HepG2 (cell line): ENCODE measurements around the gene HOTAIR. TPM values are rescaled to one million over a fixed set of nuclear protein-coding genes. Genes with fewer than 3 reads are reported as not detected.

ENCODE experiments used
- ATAC-seq: fragments of 200-7000 bp; cut with Tn5 transposase; 3 replicates; pipeline ENCODE4 v1.9.1; 2020; ENCODE audit warnings: mild to moderate bottlenecking, moderate library complexity
- BruUV-seq: library from RNA; stranded (reverse); fragments of 400-500 nt; replicated peaks from 2 replicates; lab custom pipeline; 2021; lab: Mats Ljungman, UMichigan
- CTCF ChIA-PET: fragments of 300-600 bp; formaldehyde crosslinking; extraction: SDS; loops from one replicate; lab custom pipeline; 2021; ENCODE audit warnings: low total read pairs, inconsistent platforms, low intra/inter-chr PET ratio; lab: Yijun Ruan, JAX
- POLR2A ChIA-PET: fragments of 350-600 bp; sonication (Branson Sonifier 250); formaldehyde crosslinking; loops from one replicate; lab custom pipeline; 2020; ENCODE audit warnings: antibody characterized with exemption, inconsistent platforms; lab: Yijun Ruan, JAX
- DNase-seq: peaks from one replicate; pipeline ENCODE4 v3.0.0-alpha.2; 2015; ENCODE audit warnings: low spot score
- FAIRE-seq: peaks from 3 replicates; lab custom pipeline; 2011; peaks lifted over from hg19 to GRCh38; lab: Jason Lieb, UNC
- H2AFZ ChIP-seq: one replicate; pipeline ENCODE4 v1.6.1; 2011; ENCODE audit warnings: low read length, inconsistent platforms
- H3K27ac ChIP-seq: fragments of 300-600 bp; 3 replicates; pipeline ENCODE4 v1.8.0; 2011; ENCODE audit warnings: mixed run types, mild to moderate bottlenecking, mixed read lengths, low read length, inconsistent platforms; ENCODE audit not compliant: insufficient read depth; ENCODE audit errors: extremely low read length
- H3K27me3 ChIP-seq, 2 experiments: fragments of 200-600 bp in 1 of 2; 2 replicates in 1 of 2; 3 replicates in 1 of 2; pipeline versions ENCODE4 v1.6.0 to v1.8.0; 2011; ENCODE audit warnings: low read length in 2 of 2, mild to moderate bottlenecking in 2 of 2, moderate library complexity in 2 of 2, inconsistent platforms in 1 of 2; ENCODE audit not compliant: insufficient read depth in 2 of 2, control insufficient read depth in 1 of 2
- H3K36me3 ChIP-seq, 2 experiments: fragments of 200-600 bp in 1 of 2; replicated peaks in 1 of 2; 2 replicates in 1 of 2; 3 replicates in 1 of 2; pipeline versions ENCODE4 v1.5.1 to v1.8.0; 2011; ENCODE audit warnings: low read length in 2 of 2, inconsistent platforms in 1 of 2; ENCODE audit not compliant: insufficient read depth in 2 of 2, control insufficient read depth in 1 of 2
- H3K4me1 ChIP-seq: 2 replicates; pipeline ENCODE4 v1.5.1; 2012; ENCODE audit warnings: low read length, inconsistent platforms; ENCODE audit not compliant: insufficient read depth
- H3K4me2 ChIP-seq: 2 replicates; pipeline ENCODE4 v1.6.0; 2011; ENCODE audit warnings: low read depth, low read length, inconsistent platforms
- H3K4me3 ChIP-seq, 3 experiments: fragments of 200-600 bp in 1 of 3; sonication (generic), shearing (Covaris generic) in 1 of 3; replicated peaks in 1 of 3; 2 replicates each; pipeline ENCODE4 v1.5.1; 2011 to 2016; ENCODE audit warnings: low read length in 3 of 3, inconsistent platforms in 2 of 3, low read depth in 2 of 3, mild to moderate bottlenecking in 2 of 3, control low read depth in 1 of 3, mixed read lengths in 1 of 3; ENCODE audit not compliant: insufficient read depth in 1 of 3
- H3K79me2 ChIP-seq: one replicate; pipeline ENCODE4 v1.6.1; 2011; ENCODE audit warnings: low read length, inconsistent platforms; ENCODE audit not compliant: insufficient read depth
- H3K9ac ChIP-seq: 2 replicates; pipeline ENCODE4 v1.6.0; 2011; ENCODE audit warnings: mild to moderate bottlenecking, low read depth, low read length, inconsistent platforms; ENCODE audit not compliant: insufficient read depth
- H3K9me3 ChIP-seq: 2 replicates; pipeline ENCODE4 v1.5.1; 2012; ENCODE audit warnings: mild to moderate bottlenecking, low read length
- H4K20me1 ChIP-seq: 2 replicates; pipeline ENCODE4 v1.6.0; 2011; ENCODE audit warnings: inconsistent platforms, mild to moderate bottlenecking, low read length, moderate library complexity; ENCODE audit not compliant: insufficient read depth
- ARHGAP35 ChIP-seq: sonication (generic); formaldehyde crosslinking; IDR thresholded peaks from 2 replicates; pipeline ENCODE4 v1.9.0; 2022; ENCODE audit warnings: mild to moderate bottlenecking, inconsistent platforms, moderate library complexity, missing genetic modification reagents, borderline replicate concordance
- ARNT ChIP-seq: fragments of 450-650 bp; IDR thresholded peaks from 2 replicates; pipeline ENCODE4 v1.6.1; 2017
- JUN ChIP-seq: sonication (generic); formaldehyde crosslinking; IDR thresholded peaks from 2 replicates; pipeline ENCODE4 v1.4.0; 2020; ENCODE audit warnings: mild to moderate bottlenecking, missing genetic modification reagents
- KAT7 ChIP-seq: IDR thresholded peaks from 2 replicates; pipeline ENCODE4 v1.6.1; 2018; ENCODE audit warnings: borderline replicate concordance, missing compliant biosample characterization
- MZF1 ChIP-seq: sonication (generic); formaldehyde crosslinking; IDR thresholded peaks from 2 replicates; pipeline ENCODE4 v1.8.1; 2023; ENCODE audit warnings: mild to moderate bottlenecking, missing genetic modification reagents, borderline replicate concordance
- NFRKB ChIP-seq: fragments of 450-650 bp; IDR thresholded peaks from 2 replicates; pipeline ENCODE4 v1.6.1; 2017
- RARA ChIP-seq: IDR thresholded peaks from 2 replicates; pipeline ENCODE4 v1.6.1; 2016; ENCODE audit warnings: missing genetic modification reagents, missing compliant biosample characterization
- RFX3 ChIP-seq: IDR thresholded peaks from 2 replicates; pipeline ENCODE4 v1.6.1; 2016; ENCODE audit warnings: missing biosample characterization, missing genetic modification reagents
- SNAI1 ChIP-seq: sonication (generic); formaldehyde crosslinking; IDR thresholded peaks from 2 replicates; pipeline ENCODE4 v1.5.0; 2020; ENCODE audit warnings: mild to moderate bottlenecking, missing genetic modification reagents, borderline replicate concordance
- SRY ChIP-seq: sonication (generic); formaldehyde crosslinking; IDR thresholded peaks from 2 replicates; pipeline ENCODE4 v1.8.0; 2022; ENCODE audit warnings: mild to moderate bottlenecking, missing genetic modification reagents
- SYNCRIP ChIP-seq: fragments of 200-400 bp; formaldehyde crosslinking; IDR thresholded peaks from 2 replicates; pipeline ENCODE4 v1.6.1; 2018; ENCODE audit warnings: mild to moderate bottlenecking, low read depth, low read length; ENCODE audit not compliant: insufficient read depth
- THRA ChIP-seq: sonication (generic); formaldehyde crosslinking; IDR thresholded peaks from 2 replicates; pipeline ENCODE4 v1.4.0; 2020; ENCODE audit warnings: missing genetic modification reagents, borderline replicate concordance
- ZNF260 ChIP-seq: sonication (generic); formaldehyde crosslinking; IDR thresholded peaks from 2 replicates; pipeline ENCODE4 v1.4.0; 2020; ENCODE audit warnings: missing genetic modification reagents, low read depth, mild to moderate bottlenecking, borderline replicate concordance
- ZNF280B ChIP-seq: sonication (generic); formaldehyde crosslinking; IDR thresholded peaks from 2 replicates; pipeline ENCODE4 v1.5.0; 2020; ENCODE audit warnings: missing genetic modification reagents, mild to moderate bottlenecking, borderline replicate concordance
- ZNF552 ChIP-seq: sonication (generic); formaldehyde crosslinking; IDR thresholded peaks from 2 replicates; pipeline ENCODE4 v1.9.0; 2022; ENCODE audit warnings: missing genetic modification reagents, mild to moderate bottlenecking, borderline replicate concordance
- ZNF781 ChIP-seq: sonication (generic); formaldehyde crosslinking; IDR thresholded peaks from 2 replicates; pipeline ENCODE4 v1.5.1; 2020; ENCODE audit warnings: borderline replicate concordance, mild to moderate bottlenecking, missing genetic modification reagents; ENCODE audit errors: not compliant biosample characterization
- ZSCAN21 ChIP-seq: sonication (generic); formaldehyde crosslinking; IDR thresholded peaks from 2 replicates; pipeline ENCODE4 v1.8.0; 2022; ENCODE audit warnings: mild to moderate bottlenecking, missing genetic modification reagents, moderate library complexity, borderline replicate concordance
- WGBS: methylation state at CpG from one replicate; pipeline ENCODE4 v1.1.6; 2017; ENCODE audit warnings: low lambda C conversion rate; 5-methylcytosine and 5-hydroxymethylcytosine counted together
- in situ Hi-C: cut with HindIII; loops from 2 replicates; pipeline ENCODE4 v1.10.0; 2017; ENCODE audit warnings: low pct_unique_long_range_greater_than_20kb; ENCODE audit not compliant: extremely low pct_ligation_motif_present
- intact Hi-C: fragments of 100-400 bp; cut with micrococcal nuclease; formaldehyde crosslinking; loops from one replicate; pipeline ENCODE4 v1.10.0; 2022; ENCODE audit not compliant: unreplicated experiment
- polyA plus RNA-seq, 8 experiments: library from polyadenylated mRNA; depleted of rRNA in 3 of 8; stranded (reverse) in 7 of 8; unstranded in 1 of 8; fragments of >200 nt; fragmentation: Illumina TruSeq in 4 of 8; extraction: Trizol in 4 of 8; gene quantifications; 2 replicates each; pipeline versions ENCODE4 v1.2.1 to v1.2.3, GENCODE V29; 2011 to 2016; ENCODE audit warnings: low read depth in 4 of 8, missing spikeins in 1 of 8, mixed read lengths in 1 of 8; ENCODE audit not compliant: insufficient read depth in 1 of 8
- total RNA-seq, 5 experiments: library from RNA; depleted of rRNA; stranded (reverse); fragments of >200 nt; fragmentation: Illumina TruSeq; extraction: Trizol; gene quantifications; 2 replicates each; pipeline ENCODE4 v1.2.3, GENCODE V29; 2016; ENCODE audit warnings: low read depth in 1 of 5

The HOTAIR gene
- total and polyA plus RNA-seq, 2 of the 13 experiments (the other 11 are each of a cell fraction or from before 2014, with no cell fraction given) = not detected

DNA sequence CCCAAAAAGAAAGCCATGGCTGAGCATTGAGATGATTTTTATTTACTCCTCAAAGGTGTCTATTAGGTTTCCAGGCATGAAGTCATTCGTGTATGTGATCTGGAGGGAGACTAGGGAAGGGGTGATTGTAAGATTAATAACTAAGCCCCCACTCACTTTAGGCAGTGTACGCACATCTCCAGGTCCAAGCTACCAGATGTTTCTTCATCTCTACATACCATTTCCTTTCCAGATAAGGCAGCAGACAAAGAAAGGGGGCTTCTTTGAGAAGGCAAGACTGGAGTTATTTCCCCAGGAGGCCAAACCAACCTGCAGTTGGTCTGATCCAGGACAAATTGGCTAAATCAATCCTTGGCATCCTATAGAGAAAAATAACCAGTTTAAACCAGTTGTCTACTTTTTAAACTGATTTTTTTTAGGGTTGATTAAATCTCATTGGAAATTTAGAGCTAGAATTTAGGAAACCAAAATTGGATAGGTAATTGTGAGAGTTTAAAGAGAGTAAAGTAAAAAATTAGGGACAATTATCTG is 32.2 kb downstream of the HOTAIR start:
- Histone ChIP-seq H3K4me2 (no peak overlapping the region), H3K36me3 (no peaks in the 10 kb centered on the region), H3K4me1 (no peaks in the 10 kb centered on the region), H3K27me3 (peaks cover 11 to 85% of the 10 kb centered on the region in 2 experiments), H3K9me3 (no peaks in the 10 kb centered on the region), H3K27ac (no peak overlapping the region), H3K79me2 (no peaks in the 10 kb centered on the region), H2AFZ (no peak overlapping the region), H3K4me3 (no peak overlapping the region), H4K20me1 (no peaks in the 10 kb centered on the region), H3K9ac (no peak overlapping the region)
- TF ChIP-seq THRA (CRISPR knock-in tag) = no peak
- no peak for TF ChIP-seq SNAI1
- no peak for TF ChIP-seq ZNF280B (CRISPR knock-in tag)
- no peak for TF ChIP-seq ZNF260 (CRISPR knock-in tag)
- TF ChIP-seq ARNT = no peak
- no peak for TF ChIP-seq ARHGAP35
- TF ChIP-seq ZNF552 (CRISPR knock-in tag) = no peak
- TF ChIP-seq ZNF781 (CRISPR knock-in tag) = no peak
- no peak for TF ChIP-seq JUN (CRISPR knock-in tag)
- TF ChIP-seq ZSCAN21 (CRISPR knock-in tag) = no peak
- TF ChIP-seq RARA (CRISPR knock-in tag) = no peak
- TF ChIP-seq MZF1 = no peak
- TF ChIP-seq SYNCRIP = no peak
- no peak for TF ChIP-seq KAT7 (CRISPR knock-in tag)
- TF ChIP-seq NFRKB = no peak
- no peak for TF ChIP-seq SRY (CRISPR knock-in tag)
- TF ChIP-seq RFX3 (CRISPR knock-in tag) = no peak
- in situ Hi-C loops = loop anchor here (25.0 kb wide), 1 partner anchor 155 kb away; no protein-coding TSS in a partner anchor
- CTCF ChIA-PET = no interaction called here
- intact Hi-C loops = no loop called here
- ATAC-seq (no peak), DNase-seq (no peak), FAIRE-seq (no peak)
- POLR2A ChIA-PET = no interaction called here
- BruUV-seq = no TSS peak
- 8% methylated on average over 2 of the region's 2 CpGs for WGBS
